HCT116 (cell line): ENCODE results near the gene NUB1. TPM values are rescaled to one million over a fixed set of nuclear protein-coding genes. Genes with fewer than 3 reads are reported as not detected.

Source experiments
- ATAC-seq: fragments of 200-7000 bp; cut with Tn5 transposase; 2 replicates; pipeline ENCODE4 v1.9.1; 2020; ENCODE audit warnings: mild to moderate bottlenecking, moderate library complexity
- BruUV-seq: library from RNA; stranded (reverse); fragments of 400-500 nt; replicated peaks from 2 replicates; lab custom pipeline; 2021; lab: Mats Ljungman, UMichigan
- CTCF ChIA-PET: fragments of 300-600 bp; sonication (Branson Sonifier 250); formaldehyde crosslinking; loops from one replicate; lab custom pipeline; 2021; ENCODE audit warnings: antibody characterized with exemption; lab: Charles Lee
- POLR2A ChIA-PET: fragments of 300-600, 350-600 bp; sonication (Branson Sonifier 250); formaldehyde crosslinking; loops from one replicate; lab custom pipeline; 2021; ENCODE audit warnings: antibody characterized with exemption; lab: Charles Lee
- RAD21 ChIA-PET, 2 experiments: fragments of 300-600 bp; sonication (Branson Sonifier 250); formaldehyde crosslinking; loops; one replicate each; lab custom pipeline; 2023; ENCODE audit warnings: low total read pairs in 2 of 2; ENCODE audit not compliant: uncharacterized antibody in 2 of 2, unreplicated experiment in 2 of 2, low non-redundant PET in 1 of 2; lab: Charles Lee
- DNase-seq: peaks from one replicate; pipeline ENCODE4 v3.0.0-alpha.2; 2010; ENCODE audit warnings: low read depth, low spot score
- H2AFZ ChIP-seq: fragments of 200-600 bp; shearing (Covaris generic), sonication (generic); 2 replicates; pipeline ENCODE4 v1.6.1; 2017; ENCODE audit warnings: low read depth, mixed run types, mixed read lengths, antibody characterized with exemption, low read length; ENCODE audit not compliant: poor library complexity, severe bottlenecking
- H3K27ac ChIP-seq: 2 replicates; pipeline ENCODE4 v1.5.1; 2012; ENCODE audit warnings: low read depth, low read length
- H3K27me3 ChIP-seq: fragments of 200-600 bp; sonication (generic); 2 replicates; pipeline ENCODE4 v1.6.1; 2016; ENCODE audit warnings: mixed run types, low read length, mixed read lengths; ENCODE audit not compliant: insufficient read depth
- H3K36me3 ChIP-seq, 2 experiments: fragments of 200-500 bp in 1 of 2; fragments of 200-600 bp in 1 of 2; sonication (Bioruptor generic) in 1 of 2; sonication (generic) in 1 of 2; 2 replicates each; pipeline versions ENCODE4 v1.5.1 to v1.6.1; 2014 to 2016; ENCODE audit warnings: low read length in 2 of 2, inconsistent platforms in 1 of 2, mixed read lengths in 1 of 2, mixed run types in 1 of 2; ENCODE audit not compliant: insufficient read depth in 2 of 2, control insufficient read depth in 1 of 2
- H3K4me1 ChIP-seq, 2 experiments: fragments of 200-600 bp in 1 of 2; sonication (generic) in 1 of 2; 2 replicates each; pipeline versions ENCODE4 v1.5.1 to v1.6.1; 2012 to 2017; ENCODE audit warnings: low read length in 2 of 2, inconsistent platforms in 1 of 2, mild to moderate bottlenecking in 1 of 2, mixed read lengths in 1 of 2, mixed run types in 1 of 2, moderate library complexity in 1 of 2; ENCODE audit not compliant: insufficient read depth in 2 of 2, control insufficient read depth in 1 of 2
- H3K4me2 ChIP-seq: fragments of 200-600 bp; sonication (generic); 2 replicates; pipeline ENCODE4 v1.6.1; 2017; ENCODE audit warnings: mixed run types, low read length, mixed read lengths
- H3K4me3 ChIP-seq, 2 experiments: fragments of 200-600 bp in 1 of 2; sonication (generic) in 1 of 2; replicated peaks in 1 of 2; 2 replicates each; pipeline ENCODE4 v1.5.1; 2011 to 2016; ENCODE audit warnings: low read length in 2 of 2, control low read depth in 1 of 2, low read depth in 1 of 2, mild to moderate bottlenecking in 1 of 2, mixed read lengths in 1 of 2, mixed run types in 1 of 2
- H3K79me2 ChIP-seq: fragments of 200-600 bp; sonication (generic); 2 replicates; pipeline ENCODE4 v1.6.1; 2017; ENCODE audit warnings: mild to moderate bottlenecking, mixed run types, low read length, moderate library complexity, mixed read lengths; ENCODE audit not compliant: insufficient read depth
- H3K9ac ChIP-seq: fragments of 200-600 bp; sonication (generic); 2 replicates; pipeline ENCODE4 v1.6.1; 2016; ENCODE audit warnings: low read length, mixed read lengths
- H3K9me2 ChIP-seq: fragments of 200-600 bp; sonication (generic), shearing (Covaris generic); 2 replicates; pipeline ENCODE4 v1.6.1; 2017; ENCODE audit warnings: mixed run types, mild to moderate bottlenecking, moderate library complexity; ENCODE audit not compliant: insufficient read depth
- H3K9me3 ChIP-seq, 2 experiments: fragments of 200-500 bp in 1 of 2; fragments of 200-600 bp in 1 of 2; sonication (Bioruptor generic) in 1 of 2; sonication (generic) in 1 of 2; 2 replicates each; pipeline ENCODE4 v1.6.1; 2014 to 2017; ENCODE audit warnings: low read length in 2 of 2, mixed read lengths in 2 of 2, inconsistent platforms in 1 of 2, low read depth in 1 of 2, mild to moderate bottlenecking in 1 of 2, mixed run types in 1 of 2, moderate library complexity in 1 of 2; ENCODE audit not compliant: control insufficient read depth in 1 of 2, insufficient read depth in 1 of 2
- H4K20me1 ChIP-seq: fragments of 200-600 bp; sonication (generic), shearing (Covaris generic); 2 replicates; pipeline ENCODE4 v1.6.1; 2017; ENCODE audit warnings: mixed run types, mild to moderate bottlenecking, moderate library complexity; ENCODE audit not compliant: insufficient read depth
- ATF3 ChIP-seq: IDR thresholded peaks from 2 replicates; pipeline ENCODE4 v1.6.1; 2012
- CBX3 ChIP-seq: IDR thresholded peaks from 2 replicates; pipeline ENCODE4 v1.6.1; 2012; ENCODE audit warnings: low read depth
- ELF1 ChIP-seq: IDR thresholded peaks from 2 replicates; pipeline ENCODE4 v1.6.1; 2012; ENCODE audit warnings: low read depth, borderline replicate concordance
- EZH2 ChIP-seq: fragments of 200-600 bp; sonication (generic); IDR thresholded peaks from 2 replicates; pipeline ENCODE4 v1.6.1; 2017; ENCODE audit warnings: antibody characterized with exemption, mixed run types
- EZH2phosphoT487 ChIP-seq: fragments of 200-600 bp; IDR thresholded peaks from 2 replicates; pipeline ENCODE4 v1.6.1; 2018; ENCODE audit warnings: antibody characterized with exemption, borderline replicate concordance
- POLR2AphosphoS5 ChIP-seq: IDR thresholded peaks from 2 replicates; pipeline ENCODE4 v1.6.1; 2011; ENCODE audit warnings: mild to moderate bottlenecking, low read depth, low read length, moderate library complexity
- SIN3A ChIP-seq: IDR thresholded peaks from 2 replicates; pipeline ENCODE4 v1.6.1; 2012; ENCODE audit warnings: low read depth
- SP1 ChIP-seq: IDR thresholded peaks from 2 replicates; pipeline ENCODE4 v1.6.1; 2012; ENCODE audit warnings: low read depth
- SRF ChIP-seq: IDR thresholded peaks from 2 replicates; pipeline ENCODE4 v1.6.1; 2012; ENCODE audit warnings: low read depth
- ZBTB33 ChIP-seq: IDR thresholded peaks from 2 replicates; pipeline ENCODE4 v1.6.1; 2011; ENCODE audit warnings: mild to moderate bottlenecking, low read length, moderate library complexity; ENCODE audit not compliant: insufficient replicate concordance; ENCODE audit errors: extremely low read depth
- ZFX ChIP-seq: fragments of 450-650 bp; IDR thresholded peaks from 2 replicates; pipeline ENCODE4 v1.6.1; 2017
- ZNF274 ChIP-seq: fragments of 200-500 bp; sonication (Bioruptor generic); IDR thresholded peaks from 2 replicates; pipeline ENCODE4 v1.6.1; 2014; ENCODE audit warnings: mild to moderate bottlenecking, low read depth, low read length, inconsistent platforms
- intact Hi-C: fragments of 100-400 bp; cut with micrococcal nuclease; formaldehyde crosslinking; loops from 2 replicates; pipeline ENCODE4 v1.10.0; 2022
- total RNA-seq: library from RNA; stranded (reverse); gene quantifications from one replicate; pipeline ENCODE4 v1.2.1, GENCODE V29; 2021; ENCODE audit not compliant: unreplicated experiment

NUB1 gene
- total RNA-seq, 1 experiment from 2014 or later: 44.0 TPM

- RAD21 ChIA-PET: interaction anchor here in 1 of 2 experiments (1.0 kb wide), 1 partner anchor 36 kb away, joined by 4 read pairs; no protein-coding TSS in a partner anchor
- no peaks in the 10 kb centered on the region for H3K27me3 ChIP-seq
- DNase-seq (no peak), ATAC-seq (no peak)
- H3K79me2 ChIP-seq: no peaks in the 10 kb centered on the region
- intact Hi-C loops: no loop called here
- no peak overlapping the region for H3K27ac ChIP-seq
- H2AFZ ChIP-seq: no peak overlapping the region
- no peak overlapping the region for H3K4me2 ChIP-seq
- CTCF ChIA-PET: interaction anchor here (1.9 to 4.2 kb wide), 2 partner anchors 34 to 36 kb away, joined by 4 to 18 read pairs; no protein-coding TSS in a partner anchor
- peaks cover 26 to 30% of the 10 kb centered on the region in 2 experiments for H3K36me3 ChIP-seq
- no peaks in the 10 kb centered on the region for H3K9me2 ChIP-seq
- H4K20me1 ChIP-seq: no peaks in the 10 kb centered on the region
- H3K4me3 ChIP-seq: no peak overlapping the region
- TF ChIP-seq EZH2phosphoT487: no peak
- no peak for TF ChIP-seq EZH2
- no peak for TF ChIP-seq ZNF274
- TF ChIP-seq SP1: no peak
- no peak for TF ChIP-seq ZBTB33
- no peak for TF ChIP-seq POLR2AphosphoS5
- TF ChIP-seq ELF1: no peak
- TF ChIP-seq SIN3A: no peak
- TF ChIP-seq SRF: no peak
- TF ChIP-seq ZFX: no peak
- no peak for TF ChIP-seq CBX3
- TF ChIP-seq ATF3: no peak
- no TSS peak for BruUV-seq
- POLR2A ChIA-PET: no interaction called here
- no peak overlapping the region for H3K9ac ChIP-seq
- no peaks in the 10 kb centered on the region for H3K9me3 ChIP-seq
- H3K4me1 ChIP-seq: no peaks in the 10 kb centered on the region
These were observed 10.4 kb downstream of the NUB1 start for GRCh38 chr7:151351967-151352366.
